Measurements from ENCODE around the gene FCER1G. TPM values are rescaled to one million over a fixed set of nuclear protein-coding genes. Genes with fewer than 3 reads are reported as not detected.
"Not testable (repeated sequence)": the region's sequence is repeated elsewhere in the genome, so short reads cannot be mapped to it uniquely, and the experiment has no call there.

Gene FCER1G
- total RNA-seq, 1 experiment from 2014 or later = not detected

GRCh38 chr1:161225178-161225533 is 10.1 kb downstream of the FCER1G start:
- in situ Hi-C loops (cut with HindIII; ENCODE audit: low sequenced_read_pairs) = no loop called here

DNA sequence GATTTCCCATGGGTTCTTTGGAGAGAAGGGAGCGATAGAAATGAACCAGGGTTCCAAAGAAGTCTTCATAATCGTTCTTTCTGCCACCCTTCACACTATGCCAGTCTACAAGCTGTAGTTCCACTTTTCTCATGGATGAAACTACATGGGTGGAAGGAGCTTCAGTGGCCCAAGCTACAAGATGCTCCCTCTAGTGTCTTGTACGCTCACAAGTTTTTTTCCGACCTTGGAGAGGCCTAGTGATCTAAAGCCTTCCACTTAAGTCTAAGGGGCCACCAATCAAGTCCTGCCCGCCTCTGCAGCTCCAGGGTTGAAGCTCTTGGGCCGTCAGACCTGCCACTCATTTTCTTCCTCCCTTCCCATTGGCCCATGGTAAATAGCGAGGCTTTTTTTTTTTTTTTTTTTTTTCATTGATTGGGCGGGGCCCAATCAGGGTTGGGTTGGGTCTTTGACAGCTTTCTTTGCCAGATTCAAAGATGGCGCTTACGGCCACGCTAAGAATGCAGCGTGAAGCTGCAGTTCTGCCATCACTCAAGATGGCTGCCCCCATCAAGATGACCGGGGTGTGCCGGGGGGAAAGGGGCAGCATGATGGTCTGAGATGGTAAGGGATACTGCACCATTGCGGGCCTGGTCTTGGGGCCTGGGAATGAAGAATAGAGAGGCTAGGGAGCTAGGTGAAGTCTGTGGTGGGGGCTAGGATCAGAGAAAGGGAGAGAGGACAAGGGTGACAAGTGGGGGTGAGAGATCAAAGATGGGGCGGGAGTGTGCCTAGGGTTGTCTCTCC is 10.6 kb downstream of the FCER1G start, which contains the start of gene TOMM40L:
TOMM40L (plus strand) TSS at position 527 of the 786 bp plus-strand sequence. CDS start 430 bp downstream, outside the sequence.
- in situ Hi-C loops (cut with HindIII; ENCODE audit: low sequenced_read_pairs) = no loop called here
- DNase-seq (ENCODE audit: low spot score) = peak; percentile 99

More at GRCh38 chr1:161225178-161225533, 10.1 kb downstream of the FCER1G start:
- DNase-seq (ENCODE audit: low spot score) = no peak

GRCh38 chr1:161226320-161226711 is 11.2 kb downstream of the FCER1G start:
- peak; percentile 21 for DNase-seq (ENCODE audit: low spot score)
- in situ Hi-C loops (cut with HindIII; ENCODE audit: low sequenced_read_pairs) = no loop called here

- in situ Hi-C loops (cut with HindIII; ENCODE audit: low sequenced_read_pairs) = no loop called here
Observed at GRCh38 chr1:161226759-161227158, 11.7 kb downstream of the FCER1G start.

GRCh38 chr1:161227196-161227871 is 12.2 kb downstream of the FCER1G start:
- in situ Hi-C loops (cut with HindIII; ENCODE audit: low sequenced_read_pairs) = no loop called here
- DNase-seq (ENCODE audit: low spot score) = peak; percentile 85

More at GRCh38 chr1:161226759-161227158, 11.7 kb downstream of the FCER1G start:
- DNase-seq (ENCODE audit: low spot score) = no peak

- in situ Hi-C loops (cut with HindIII; ENCODE audit: low sequenced_read_pairs) = no loop called here
- no peak for DNase-seq (ENCODE audit: low spot score)
Observed at GRCh38 chr1:161228032-161228431, 12.9 kb downstream of the FCER1G start.

DNA sequence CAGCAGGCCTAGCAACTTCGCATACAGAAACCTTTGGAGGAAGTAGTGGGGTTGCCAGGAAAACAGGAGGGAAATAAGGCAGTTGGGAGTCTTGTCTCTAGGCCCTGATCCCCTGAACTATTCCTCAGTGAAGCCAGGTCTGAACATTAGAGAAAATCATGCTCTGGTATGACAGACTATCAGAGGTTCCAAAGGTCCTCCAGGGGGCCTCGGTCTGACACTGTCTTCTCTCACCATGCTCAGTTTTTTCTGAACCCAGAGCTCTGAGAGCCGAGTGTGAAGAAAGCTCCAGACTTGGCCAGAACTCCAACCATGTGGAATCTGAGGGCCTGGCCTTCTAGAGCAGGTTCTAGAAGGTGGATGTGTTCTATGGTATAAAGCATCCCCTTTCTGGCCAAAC is 14.8 kb downstream of the FCER1G start:
- in situ Hi-C loops (cut with HindIII; ENCODE audit: low sequenced_read_pairs) = no loop called here

GRCh38 chr1:161230762-161231161 is 15.7 kb downstream of the FCER1G start:
- no peak for DNase-seq (ENCODE audit: low spot score)
- in situ Hi-C loops (cut with HindIII; ENCODE audit: low sequenced_read_pairs) = no loop called here

More for the DNA sequence above, 14.8 kb downstream of the FCER1G start:
- DNase-seq (ENCODE audit: low spot score) = no peak

- in situ Hi-C loops (cut with HindIII; ENCODE audit: low sequenced_read_pairs) = no loop called here
- DNase-seq (ENCODE audit: low spot score) = no peak
Observed at GRCh38 chr1:161233102-161233501, 18.0 kb downstream of the FCER1G start.

DNA sequence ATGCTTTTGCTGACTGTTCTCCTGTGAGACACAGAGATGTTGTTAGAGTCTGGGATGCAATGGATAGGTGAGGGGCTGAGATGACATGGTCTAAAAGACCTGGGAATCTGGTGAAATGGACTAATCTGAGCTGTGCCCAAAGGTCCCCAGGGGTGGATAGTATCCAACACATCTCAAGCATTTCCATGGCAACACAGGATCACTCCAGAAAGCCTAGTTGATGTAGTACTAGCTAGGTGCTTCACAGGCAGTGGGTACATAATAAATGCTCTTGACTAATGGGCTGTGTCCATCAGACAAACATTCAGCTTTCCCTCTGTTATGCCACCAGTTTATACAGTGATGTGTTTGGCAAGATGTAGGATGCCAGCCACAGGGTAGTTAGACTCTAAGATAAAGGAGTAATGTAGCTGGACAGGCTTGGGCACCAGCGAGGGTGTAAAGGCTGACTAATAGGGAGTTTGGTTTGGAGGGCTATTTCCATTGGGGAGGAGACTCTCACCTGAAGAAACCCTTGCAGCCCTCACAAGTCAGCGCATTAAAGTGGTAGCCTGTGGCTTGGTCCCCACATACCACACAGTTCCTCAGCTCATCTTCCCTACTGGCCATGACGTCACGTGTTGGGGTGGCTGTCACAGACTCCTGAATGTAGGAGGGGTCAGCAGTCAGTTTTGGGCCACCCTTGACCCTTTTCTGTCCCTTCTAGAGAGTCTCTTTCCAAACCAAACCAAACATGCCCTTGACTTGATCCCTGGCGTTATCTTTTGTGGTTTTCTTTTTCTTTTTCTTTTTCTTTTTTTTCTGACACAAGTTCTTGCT is 21.1 kb downstream of the FCER1G start:
- in situ Hi-C loops (cut with HindIII; ENCODE audit: low sequenced_read_pairs) = no loop called here
- no peak for DNase-seq (ENCODE audit: low spot score)

GRCh38 chr1:161238039-161238473 is 23.0 kb downstream of the FCER1G start, which contains the start of gene NR1I3:
NR1I3 (minus strand) TSS chr1:161238203; CDS start chr1:161236565, 1,638 bp downstream.
- in situ Hi-C loops (cut with HindIII; ENCODE audit: low sequenced_read_pairs) = no loop called here

GRCh38 chr1:161241682-161242081 is 26.6 kb downstream of the FCER1G start:
- DNase-seq (ENCODE audit: low spot score) = no peak
- in situ Hi-C loops (cut with HindIII; ENCODE audit: low sequenced_read_pairs) = no loop called here

More at GRCh38 chr1:161238039-161238473, 23.0 kb downstream of the FCER1G start, which contains the start of gene NR1I3:
- DNase-seq (ENCODE audit: low spot score) = no peak

GRCh38 chr1:161242313-161242712 is 27.2 kb downstream of the FCER1G start:
- in situ Hi-C loops (cut with HindIII; ENCODE audit: low sequenced_read_pairs) = no loop called here
- no peak for DNase-seq (ENCODE audit: low spot score)

GRCh38 chr1:161244888-161245287 is 29.8 kb downstream of the FCER1G start:
- in situ Hi-C loops (cut with HindIII; ENCODE audit: low sequenced_read_pairs) = no loop called here
- DNase-seq (ENCODE audit: low spot score) = no peak

- DNase-seq (ENCODE audit: low spot score); in situ Hi-C loops (cut with HindIII; ENCODE audit: low sequenced_read_pairs): not testable (repeated sequence)
Observed at GRCh38 chr1:161250100-161250499, 35.0 kb downstream of the FCER1G start.

DNA sequence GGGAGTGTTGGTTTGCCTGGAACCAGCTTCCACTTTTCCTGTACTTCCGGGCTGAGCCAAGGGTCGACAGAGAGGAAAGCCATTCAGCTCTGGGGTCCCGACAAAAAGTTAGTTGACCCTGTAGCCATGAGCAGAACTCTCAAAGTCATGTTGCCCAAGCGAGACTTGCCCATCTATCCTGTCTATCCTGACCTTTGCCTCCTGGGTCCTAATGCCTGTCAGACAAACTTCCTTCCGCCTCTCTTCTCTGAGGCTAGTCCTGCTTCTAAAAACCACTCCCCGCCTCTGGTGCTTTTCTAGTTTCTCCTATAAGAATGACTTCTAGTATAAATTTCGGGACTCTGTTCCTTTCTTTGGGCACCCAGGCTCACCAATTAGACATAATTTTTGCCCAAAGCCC is 35.7 kb downstream of the FCER1G start:
- in situ Hi-C loops (cut with HindIII; ENCODE audit: low sequenced_read_pairs) = no loop called here
- DNase-seq (ENCODE audit: low spot score) = no peak

DNA sequence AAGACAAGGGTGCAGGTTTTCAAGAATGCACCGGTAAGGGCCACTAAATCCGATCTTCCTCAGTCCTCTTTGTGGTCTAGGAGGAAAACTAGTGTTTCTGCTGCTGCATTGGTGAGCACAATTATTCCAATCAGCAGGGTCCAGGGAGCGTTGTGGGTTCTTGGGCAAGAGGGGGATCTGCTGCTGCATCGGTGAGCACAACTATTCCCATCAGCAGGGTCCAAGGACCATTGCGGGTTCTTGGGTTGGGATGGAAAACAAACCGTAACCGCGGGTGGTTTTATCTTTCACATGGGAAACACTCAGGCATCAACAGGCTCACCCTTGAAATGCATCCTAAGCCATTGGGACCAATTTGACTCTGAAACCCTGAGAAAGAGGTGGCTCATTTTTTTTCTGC is 36.5 kb downstream of the FCER1G start:
- in situ Hi-C loops (cut with HindIII; ENCODE audit: low sequenced_read_pairs) = no loop called here
- no peak for DNase-seq (ENCODE audit: low spot score)

DNA sequence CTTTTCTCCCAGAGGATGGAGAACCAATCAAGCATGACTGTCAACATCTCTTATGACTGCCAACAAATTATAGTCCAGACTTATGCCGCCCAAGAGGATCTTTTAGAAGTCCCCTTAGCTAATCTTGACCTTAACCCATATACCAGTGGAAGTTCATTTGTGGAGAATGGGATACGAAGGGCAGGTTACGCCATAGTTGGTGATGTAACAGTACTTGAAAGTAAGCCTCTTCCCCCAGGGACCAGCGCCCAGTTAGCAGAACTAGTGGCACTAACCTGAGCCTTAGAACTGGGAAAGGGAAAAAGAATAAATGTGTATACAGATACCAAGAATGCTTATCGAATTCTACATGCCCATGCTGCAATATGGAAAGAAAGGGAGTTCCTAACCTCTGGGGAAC is 40.2 kb downstream of the FCER1G start:
- DNase-seq (ENCODE audit: low spot score); in situ Hi-C loops (cut with HindIII; ENCODE audit: low sequenced_read_pairs): not testable (repeated sequence)

DNA sequence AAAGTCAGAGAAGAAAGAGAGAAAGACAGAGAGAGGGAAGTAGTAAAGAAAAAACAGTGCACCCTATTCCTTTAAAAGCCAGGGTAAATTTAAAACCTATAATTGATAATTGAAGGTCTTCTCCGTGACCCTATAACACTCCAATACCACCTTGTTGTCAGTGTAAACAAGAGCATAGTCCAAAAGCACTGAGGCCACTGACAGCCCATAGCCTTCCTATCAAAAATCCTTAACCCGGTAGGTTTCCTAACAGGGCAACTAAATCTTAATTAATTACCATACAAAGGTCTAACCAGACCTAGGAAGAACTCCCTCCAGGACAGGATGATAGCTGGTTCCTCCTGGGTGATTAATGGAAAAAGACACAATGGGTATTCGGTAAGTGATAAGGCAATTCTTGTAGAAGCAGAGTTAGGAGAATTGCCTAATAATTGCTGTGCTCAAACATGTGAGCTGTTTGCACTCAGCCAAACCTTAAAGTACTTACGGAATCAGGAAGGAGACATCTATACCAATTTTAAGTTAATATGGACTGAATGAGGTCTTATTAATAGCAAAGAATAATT is 40.9 kb downstream of the FCER1G start:
- in situ Hi-C loops (cut with HindIII; ENCODE audit: low sequenced_read_pairs) = not testable (repeated sequence)

More for the DNA sequence above, 40.9 kb downstream of the FCER1G start:
- DNase-seq (ENCODE audit: low spot score) = not testable (repeated sequence)

Measured in G401 (cell line).